NCI-H526 (cell line): ENCODE measurements around the gene TMEM204.

Source experiments
- DNase-seq, 2 experiments: peaks; one replicate each; lab custom pipeline; 2025; lab: John Stamatoyannopoulos, UW

The TMEM204 gene

GRCh38 chr16:1520461-1520860 lies 13.0 kb upstream of the TMEM204 start:
- DNase-seq = no peak

- no peak for DNase-seq
Observed at GRCh38 chr16:1523581-1524245, 9.8 kb upstream of the TMEM204 start.

GRCh38 chr16:1524366-1524765 lies 9.1 kb upstream of the TMEM204 start:
- DNase-seq = no peak

- no peak for DNase-seq
Observed at GRCh38 chr16:1525871-1526607, 7.4 kb upstream of the TMEM204 start.

GRCh38 chr16:1526608-1527555 lies 6.6 kb upstream of the TMEM204 start:
- DNase-seq = no peak

- no peak for DNase-seq
Observed at GRCh38 chr16:1527836-1528811, 5.3 kb upstream of the TMEM204 start.

- no peak for DNase-seq
Observed at GRCh38 chr16:1528921-1529537, 4.4 kb upstream of the TMEM204 start.

GRCh38 chr16:1530349-1530882 lies 3.0 kb upstream of the TMEM204 start:
- no peak for DNase-seq

- no peak for DNase-seq
Observed at GRCh38 chr16:1530883-1531637, 2.4 kb upstream of the TMEM204 start.

- DNase-seq = no peak
Observed at GRCh38 chr16:1531638-1531910, 1.9 kb upstream of the TMEM204 start.

GRCh38 chr16:1532081-1532760 lies 1.2 kb upstream of the TMEM204 start:
- DNase-seq = no peak

- DNase-seq = no peak
Observed at GRCh38 chr16:1532771-1533170, 695 bp upstream of the TMEM204 start.

- no peak for DNase-seq
Observed at GRCh38 chr16:1534021-1535020, 855 bp downstream of the TMEM204 start.

GRCh38 chr16:1535391-1536291 lies 2.2 kb downstream of the TMEM204 start:
- DNase-seq = no peak

- no peak for DNase-seq
Observed at GRCh38 chr16:1536601-1537000, 3.1 kb downstream of the TMEM204 start.

- no peak for DNase-seq
Observed at GRCh38 chr16:1537138-1537577, 3.7 kb downstream of the TMEM204 start.

- DNase-seq = no peak
Observed at GRCh38 chr16:1537763-1538289, 4.4 kb downstream of the TMEM204 start.
